ENCODE measurements around the gene POMGNT1. TPM values are rescaled to one million over a fixed set of nuclear protein-coding genes. Genes with fewer than 3 reads are reported as not detected.

Gene POMGNT1
- total RNA-seq, 1 donor from 2014 or later = 37.8 TPM

DNA sequence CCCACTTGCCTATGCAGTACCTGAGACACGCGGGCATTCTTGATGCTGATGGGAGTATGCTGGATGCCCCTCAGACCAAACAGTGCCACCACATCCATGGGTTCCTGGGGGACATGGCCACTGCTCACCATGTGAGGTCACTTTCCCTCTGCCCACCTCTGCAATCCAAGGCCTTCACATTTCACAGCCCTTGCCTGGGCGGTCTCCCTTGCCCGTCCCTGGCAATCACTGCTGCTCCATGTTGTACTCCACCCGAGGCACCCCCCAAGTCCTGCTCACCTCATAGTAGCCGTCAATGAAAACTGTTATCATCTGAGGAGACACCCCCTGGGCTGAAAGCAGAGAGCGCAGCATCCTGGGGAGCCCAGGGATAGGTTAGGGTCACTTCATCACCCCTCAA lies 4.9 kb downstream of the POMGNT1 start:
- no peak overlapping the region for H3K4me3 Mint-ChIP-seq (ENCODE audit: unreplicated experiment)
- H3K4me1 Mint-ChIP-seq (ENCODE audit: unreplicated experiment) = peaks cover under 1% of the 10 kb centered on the region
- no peak for DNase-seq (ENCODE audit: low spot score)
- peaks cover 33% of the 10 kb centered on the region for H3K36me3 Mint-ChIP-seq (ENCODE audit: low read depth, unreplicated experiment)
- TF ChIP-seq CTCF (IDR thresholded peaks at IDR 0.05; ENCODE audit: unreplicated experiment) = no peak
- peaks cover 7% of the 10 kb centered on the region for H3K27me3 Mint-ChIP-seq (ENCODE audit: unreplicated experiment)
- no peak overlapping the region for H3K27ac Mint-ChIP-seq (ENCODE audit: unreplicated experiment)
- no peaks in the 10 kb centered on the region for H3K9me3 Mint-ChIP-seq (ENCODE audit: unreplicated experiment)

DNA sequence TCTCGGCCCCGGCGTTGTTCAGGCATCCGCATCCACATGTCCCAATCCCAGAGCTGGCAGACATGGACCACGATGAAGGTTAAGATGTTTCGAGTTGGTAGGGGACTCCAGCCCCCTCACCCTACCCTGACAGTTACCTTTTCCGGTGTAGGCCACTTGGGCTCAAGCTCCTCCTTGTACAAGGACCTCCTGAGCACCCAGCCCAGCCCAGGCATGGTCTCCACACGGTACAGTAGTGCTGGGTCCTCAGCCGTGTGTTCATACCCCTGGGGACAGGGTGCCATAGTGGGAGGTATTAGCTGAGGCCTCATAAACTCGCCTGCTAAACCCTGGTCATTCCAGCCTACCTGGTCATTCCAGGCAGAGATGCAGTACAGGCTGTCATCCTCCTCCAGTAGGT lies 6.1 kb downstream of the POMGNT1 start:
- DNase-seq (ENCODE audit: low spot score) = no peak
- Mint-ChIP-seq H3K9me3 (ENCODE audit: unreplicated experiment) (no peaks in the 10 kb centered on the region), H3K27me3 (ENCODE audit: unreplicated experiment) (peaks cover 9% of the 10 kb centered on the region), H3K27ac (ENCODE audit: unreplicated experiment) (no peak overlapping the region), H3K4me1 (ENCODE audit: unreplicated experiment) (peaks cover 4% of the 10 kb centered on the region), H3K4me3 (ENCODE audit: unreplicated experiment) (no peak overlapping the region), H3K36me3 (ENCODE audit: low read depth, unreplicated experiment) (peaks cover 38% of the 10 kb centered on the region)
- no peak for TF ChIP-seq CTCF (IDR thresholded peaks at IDR 0.05; ENCODE audit: unreplicated experiment)

DNA sequence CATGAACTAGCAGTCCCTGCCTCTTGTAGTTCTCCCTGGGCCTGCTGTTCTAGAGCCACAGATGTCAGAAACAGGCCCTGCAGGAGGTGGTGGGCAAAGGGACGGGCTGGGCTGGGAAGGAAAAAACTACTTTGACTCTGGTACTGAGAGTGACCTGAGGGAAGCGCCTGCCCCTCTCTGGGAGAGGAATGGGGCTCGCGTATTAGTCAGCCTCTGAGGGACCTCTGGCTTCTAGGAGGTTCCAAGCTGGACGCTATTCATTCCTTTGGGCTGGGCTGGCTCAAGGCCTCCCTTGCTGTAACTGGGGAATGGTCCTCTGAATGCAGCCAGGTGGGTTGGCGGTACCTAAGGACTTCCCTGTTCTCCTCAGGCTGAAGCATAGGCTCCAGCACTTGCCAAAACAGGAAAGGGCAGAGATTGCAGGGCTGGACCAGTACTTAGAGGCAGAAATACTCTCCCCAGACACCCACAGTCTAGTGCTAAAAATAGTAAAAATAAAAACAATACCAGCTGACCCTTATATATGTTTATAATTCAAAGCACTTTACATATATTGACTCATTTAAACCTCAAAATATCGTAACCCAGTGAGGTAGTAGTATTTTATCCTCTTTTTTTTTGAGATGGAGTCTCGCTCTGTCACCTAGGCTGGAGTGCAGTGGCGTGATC lies 7.1 kb downstream of the POMGNT1 start:
- Mint-ChIP-seq H3K27me3 (ENCODE audit: unreplicated experiment) (peaks cover 7% of the 10 kb centered on the region), H3K27ac (ENCODE audit: unreplicated experiment) (no peak overlapping the region), H3K4me1 (ENCODE audit: unreplicated experiment) (peaks cover 4% of the 10 kb centered on the region), H3K9me3 (ENCODE audit: unreplicated experiment) (no peaks in the 10 kb centered on the region), H3K36me3 (ENCODE audit: low read depth, unreplicated experiment) (peaks cover 34% of the 10 kb centered on the region), H3K4me3 (ENCODE audit: unreplicated experiment) (no peak overlapping the region)
- DNase-seq (ENCODE audit: low spot score) = no peak
- TF ChIP-seq CTCF (IDR thresholded peaks at IDR 0.05; ENCODE audit: unreplicated experiment) = no peak

GRCh38 chr1:46190539-46190938 lies 7.7 kb downstream of the POMGNT1 start:
- H3K4me1 Mint-ChIP-seq (ENCODE audit: unreplicated experiment) = peaks cover 4% of the 10 kb centered on the region
- peaks cover 8% of the 10 kb centered on the region for H3K27me3 Mint-ChIP-seq (ENCODE audit: unreplicated experiment)
- peaks cover 29% of the 10 kb centered on the region for H3K36me3 Mint-ChIP-seq (ENCODE audit: low read depth, unreplicated experiment)
- no peaks in the 10 kb centered on the region for H3K9me3 Mint-ChIP-seq (ENCODE audit: unreplicated experiment)
- no peak overlapping the region for H3K4me3 Mint-ChIP-seq (ENCODE audit: unreplicated experiment)
- TF ChIP-seq CTCF (IDR thresholded peaks at IDR 0.05; ENCODE audit: unreplicated experiment) = no peak
- H3K27ac Mint-ChIP-seq (ENCODE audit: unreplicated experiment) = no peak overlapping the region
- DNase-seq (ENCODE audit: low spot score) = no peak

DNA sequence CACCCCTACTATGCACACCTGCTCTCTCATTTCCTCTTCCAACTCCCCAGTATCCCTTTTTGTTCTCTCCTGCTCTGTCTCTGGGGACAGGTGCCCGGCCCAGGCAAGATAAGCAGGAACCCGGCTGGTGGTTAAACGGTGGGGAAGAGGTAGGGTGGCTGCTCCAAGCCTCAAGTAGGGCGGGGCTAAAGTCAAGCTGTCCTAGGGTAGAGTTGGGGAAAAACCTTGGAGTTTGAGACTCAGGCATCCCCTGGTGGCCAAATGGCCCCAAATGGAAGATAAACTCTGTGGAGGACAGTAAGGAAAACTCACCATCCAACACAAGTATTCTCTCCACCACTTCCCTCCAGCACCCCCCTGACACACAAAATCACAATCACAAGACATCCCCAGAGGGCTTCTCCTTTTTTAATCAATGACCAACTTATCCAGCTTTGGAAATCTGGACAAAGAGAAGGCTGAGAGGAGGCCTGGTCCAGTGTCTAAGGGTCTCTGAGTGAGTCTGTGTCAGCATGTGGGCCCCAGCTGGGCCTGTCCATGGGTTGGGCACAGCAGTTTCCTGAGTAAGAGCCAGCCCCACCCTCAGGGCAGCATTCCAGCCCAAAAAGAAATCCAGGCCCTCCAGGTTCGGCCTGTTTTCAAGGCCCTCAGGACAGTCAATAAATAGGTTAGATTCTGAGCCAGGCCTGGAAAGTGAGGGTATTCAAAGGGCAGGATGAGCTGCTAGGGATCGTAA lies 9.8 kb downstream of the POMGNT1 start:
- H3K36me3 Mint-ChIP-seq (ENCODE audit: low read depth, unreplicated experiment) = peaks cover 15% of the 10 kb centered on the region
- no peak overlapping the region for H3K27ac Mint-ChIP-seq (ENCODE audit: unreplicated experiment)
- H3K4me1 Mint-ChIP-seq (ENCODE audit: unreplicated experiment) = peaks cover 4% of the 10 kb centered on the region

More for the DNA sequence above, 9.8 kb downstream of the POMGNT1 start:
- no peak for DNase-seq (ENCODE audit: low spot score)
- Mint-ChIP-seq H3K27me3 (ENCODE audit: unreplicated experiment) (peaks cover 8% of the 10 kb centered on the region), H3K9me3 (ENCODE audit: unreplicated experiment) (no peaks in the 10 kb centered on the region), H3K4me3 (ENCODE audit: unreplicated experiment) (no peak overlapping the region)
- TF ChIP-seq CTCF (IDR thresholded peaks at IDR 0.05; ENCODE audit: unreplicated experiment) = no peak
